C4-2B (cell line): Measurements from ENCODE around the gene ATP2B3.

Experiments used
- H3K27ac ChIP-seq: fragments of 450-650 bp; 2 replicates; pipeline ENCODE4 v1.5.1; 2017
- ZFX ChIP-seq: fragments of 450-650 bp; IDR thresholded peaks from 2 replicates; pipeline ENCODE4 v1.6.1; 2017
- TF ChIP-seq, protein P1 (sequence below): fragments of 450-650 bp; conservative IDR thresholded peaks from 2 replicates; pipeline ENCODE4 v1.5.1; 2017; ENCODE audit warnings: mild to moderate bottlenecking

The ATP2B3 gene

DNA sequence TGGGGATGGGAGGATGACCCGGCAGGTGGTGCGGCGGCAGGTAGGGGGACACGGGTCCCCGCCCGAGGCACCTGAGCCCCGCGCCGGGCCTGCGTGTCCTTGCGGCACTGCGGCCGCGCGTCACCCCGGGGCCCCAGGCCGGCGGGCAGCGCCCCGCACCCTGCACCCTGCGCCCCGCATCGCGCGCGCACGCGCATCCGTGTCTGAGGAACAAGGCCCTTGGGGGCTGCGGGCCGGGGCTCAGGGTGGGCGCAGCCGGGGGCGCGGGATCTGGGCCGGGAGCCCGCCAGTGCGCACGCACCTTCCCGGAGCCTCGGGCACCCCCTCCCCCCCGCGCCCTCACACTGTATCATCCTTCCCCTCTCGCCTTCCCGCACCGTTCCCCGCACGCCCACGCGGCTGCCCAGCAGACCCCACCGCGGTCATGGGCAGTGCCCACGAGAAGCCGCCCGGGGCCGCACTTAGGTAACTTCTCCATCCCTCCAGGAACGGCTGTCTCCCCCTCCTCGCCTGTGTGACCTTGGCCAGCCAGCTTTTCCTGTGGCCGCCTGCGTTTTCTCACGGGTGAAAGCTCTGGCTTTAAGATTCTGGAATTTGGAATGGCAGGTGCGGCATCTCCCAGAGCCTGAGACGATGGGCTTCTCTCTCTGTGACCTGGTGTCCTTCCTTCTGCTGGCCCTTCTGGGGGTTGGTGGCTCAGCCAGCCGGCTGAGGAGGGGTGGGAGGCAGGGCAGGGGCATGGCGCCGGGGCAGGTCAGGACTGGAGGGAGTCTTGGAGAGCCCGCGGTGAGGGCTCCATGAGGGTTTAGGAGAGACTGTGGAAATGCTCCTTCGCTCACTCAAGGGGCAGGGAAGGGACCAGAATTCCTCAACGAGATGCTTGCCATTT, 748 bp downstream of the ATP2B3 start:
- no peak overlapping the region for H3K27ac ChIP-seq
- TF ChIP-seq, protein P1, sequence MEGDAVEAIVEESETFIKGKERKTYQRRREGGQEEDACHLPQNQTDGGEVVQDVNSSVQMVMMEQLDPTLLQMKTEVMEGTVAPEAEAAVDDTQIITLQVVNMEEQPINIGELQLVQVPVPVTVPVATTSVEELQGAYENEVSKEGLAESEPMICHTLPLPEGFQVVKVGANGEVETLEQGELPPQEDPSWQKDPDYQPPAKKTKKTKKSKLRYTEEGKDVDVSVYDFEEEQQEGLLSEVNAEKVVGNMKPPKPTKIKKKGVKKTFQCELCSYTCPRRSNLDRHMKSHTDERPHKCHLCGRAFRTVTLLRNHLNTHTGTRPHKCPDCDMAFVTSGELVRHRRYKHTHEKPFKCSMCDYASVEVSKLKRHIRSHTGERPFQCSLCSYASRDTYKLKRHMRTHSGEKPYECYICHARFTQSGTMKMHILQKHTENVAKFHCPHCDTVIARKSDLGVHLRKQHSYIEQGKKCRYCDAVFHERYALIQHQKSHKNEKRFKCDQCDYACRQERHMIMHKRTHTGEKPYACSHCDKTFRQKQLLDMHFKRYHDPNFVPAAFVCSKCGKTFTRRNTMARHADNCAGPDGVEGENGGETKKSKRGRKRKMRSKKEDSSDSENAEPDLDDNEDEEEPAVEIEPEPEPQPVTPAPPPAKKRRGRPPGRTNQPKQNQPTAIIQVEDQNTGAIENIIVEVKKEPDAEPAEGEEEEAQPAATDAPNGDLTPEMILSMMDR, result no peak
- TF ChIP-seq ZFX, result no peak

DNA sequence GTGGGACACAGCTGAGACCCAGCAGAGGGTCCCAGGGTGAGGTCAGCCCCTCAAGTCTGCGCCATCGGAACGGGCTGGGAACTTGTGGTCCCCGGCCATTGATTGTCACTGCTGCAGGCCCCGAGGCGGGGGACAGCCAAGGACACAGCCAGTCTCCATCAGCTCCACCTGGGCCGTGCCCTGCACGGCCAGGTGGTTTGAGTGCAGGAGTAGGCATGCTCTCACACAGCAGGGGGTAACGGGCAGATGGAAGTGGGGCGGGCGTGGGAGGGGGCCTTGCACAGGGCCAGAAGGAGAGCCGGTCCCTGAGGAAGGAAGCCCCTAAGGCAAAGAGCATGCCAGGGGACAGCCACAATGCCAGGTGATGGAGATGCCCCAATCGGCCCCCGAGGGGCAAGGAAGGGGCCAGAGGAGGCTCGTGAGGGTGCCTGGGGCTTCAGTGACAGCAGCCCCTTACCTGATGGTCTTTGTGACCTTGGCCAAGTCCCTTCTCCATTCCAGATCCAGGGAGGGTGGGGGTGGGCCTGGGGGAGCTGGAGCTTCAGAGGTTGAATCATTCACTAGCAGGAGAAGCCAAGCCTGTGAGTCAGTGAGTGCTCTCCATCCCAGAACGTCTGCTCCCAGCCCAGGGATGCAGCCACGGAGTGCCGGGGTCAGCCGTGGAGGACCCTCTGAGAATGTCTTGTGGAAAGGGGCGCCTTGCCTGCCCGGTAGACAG, 2.3 kb downstream of the ATP2B3 start:
- H3K27ac ChIP-seq, result no peak overlapping the region
- TF ChIP-seq, protein P1, result no peak
- no peak for TF ChIP-seq ZFX

DNA sequence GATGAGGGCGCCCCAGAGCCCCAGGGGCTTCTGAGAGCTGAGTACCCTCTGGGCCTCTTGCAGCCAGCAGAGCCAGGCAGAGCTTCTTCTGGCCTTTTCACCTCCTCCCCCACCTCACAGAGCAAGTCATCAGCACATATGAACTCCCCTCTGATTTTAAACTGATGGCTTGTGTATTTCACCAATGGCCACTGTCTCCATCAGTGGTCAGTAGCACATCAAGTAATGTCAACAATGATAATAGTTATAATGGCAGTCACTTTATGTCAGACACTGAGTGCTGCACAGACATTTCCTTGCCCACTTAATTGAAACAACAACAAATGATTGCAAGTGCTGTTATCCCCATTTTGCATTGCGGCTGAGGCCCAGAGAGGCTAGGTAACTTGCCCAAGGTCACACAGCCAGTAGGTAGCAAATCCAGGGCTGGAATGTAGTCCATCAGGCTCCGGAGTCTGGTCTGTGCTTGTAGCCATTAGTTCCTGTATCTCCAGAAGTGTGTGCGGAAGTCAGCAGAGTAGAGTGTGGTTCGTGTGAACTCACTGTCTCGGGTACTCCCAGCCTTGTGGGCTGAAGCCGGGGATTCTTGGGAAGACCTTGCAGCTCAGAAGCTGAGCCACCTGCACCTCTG, 3.0 kb downstream of the ATP2B3 start:
- no peak overlapping the region for H3K27ac ChIP-seq
- TF ChIP-seq ZFX, result no peak

DNA sequence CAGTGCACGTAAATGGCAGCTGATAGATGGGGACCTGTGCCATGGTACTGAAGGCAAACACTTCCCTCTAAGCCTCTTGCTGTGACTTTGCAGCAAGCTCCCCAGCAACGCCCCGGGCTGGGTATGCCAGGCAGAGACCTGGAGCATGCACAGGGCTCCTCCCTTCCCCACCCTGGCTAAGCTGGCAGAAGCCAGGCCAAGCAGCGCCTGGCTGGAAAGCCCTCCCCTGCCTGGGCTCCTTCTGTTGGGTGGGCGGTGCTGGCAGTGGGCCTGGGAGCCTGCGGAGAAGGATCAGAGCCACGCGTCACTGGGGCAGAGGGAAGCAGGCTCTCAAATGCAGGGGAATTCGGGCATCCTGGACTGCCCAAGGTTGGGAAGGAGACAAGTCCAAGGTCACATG, 3.6 kb downstream of the ATP2B3 start:
- no peak overlapping the region for H3K27ac ChIP-seq
- no peak for TF ChIP-seq ZFX

DNA sequence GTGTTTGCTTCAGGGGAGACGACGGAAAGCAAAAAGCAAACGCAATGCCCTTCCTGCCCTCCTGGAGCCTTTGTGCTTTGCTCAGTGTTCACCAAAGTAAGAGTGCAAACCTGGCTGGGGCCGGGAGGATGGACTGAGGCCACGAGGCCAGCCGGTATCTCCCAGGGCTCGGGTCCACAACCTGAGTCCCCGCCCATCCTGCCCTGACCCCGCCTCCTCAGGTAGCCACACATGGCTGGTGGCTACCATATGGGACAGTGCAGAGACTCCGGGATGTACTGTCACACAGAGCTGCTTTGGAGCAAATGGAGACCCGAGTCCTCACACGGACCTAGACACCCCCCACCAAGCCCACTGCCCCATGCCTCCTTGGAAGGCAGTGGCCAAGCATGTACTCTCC, 4.8 kb downstream of the ATP2B3 start:
- TF ChIP-seq ZFX, result no peak
- TF ChIP-seq, protein P1, result no peak
- no peak overlapping the region for H3K27ac ChIP-seq

DNA sequence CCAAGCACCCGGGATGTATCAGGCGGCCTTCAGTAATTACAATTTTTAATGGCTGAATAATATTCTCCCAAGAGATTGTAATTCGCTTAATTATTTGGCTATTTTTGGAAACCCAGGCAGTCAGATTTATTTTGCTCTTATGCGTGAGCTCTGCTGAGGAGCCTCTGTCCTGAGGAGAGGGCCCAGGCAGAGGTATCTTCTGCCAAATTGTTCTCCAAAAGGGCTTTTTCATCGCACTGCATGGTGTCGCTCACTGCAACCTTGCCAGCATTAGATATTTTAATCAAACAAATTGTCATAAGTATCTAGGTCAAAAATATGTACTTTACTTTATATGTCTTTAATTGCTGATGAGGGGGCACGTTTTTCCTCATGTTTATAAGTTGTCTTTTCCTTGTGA, 5.8 kb downstream of the ATP2B3 start:
- TF ChIP-seq ZFX, result no peak
- TF ChIP-seq, protein P1, result no peak
- H3K27ac ChIP-seq, result no peak overlapping the region

DNA sequence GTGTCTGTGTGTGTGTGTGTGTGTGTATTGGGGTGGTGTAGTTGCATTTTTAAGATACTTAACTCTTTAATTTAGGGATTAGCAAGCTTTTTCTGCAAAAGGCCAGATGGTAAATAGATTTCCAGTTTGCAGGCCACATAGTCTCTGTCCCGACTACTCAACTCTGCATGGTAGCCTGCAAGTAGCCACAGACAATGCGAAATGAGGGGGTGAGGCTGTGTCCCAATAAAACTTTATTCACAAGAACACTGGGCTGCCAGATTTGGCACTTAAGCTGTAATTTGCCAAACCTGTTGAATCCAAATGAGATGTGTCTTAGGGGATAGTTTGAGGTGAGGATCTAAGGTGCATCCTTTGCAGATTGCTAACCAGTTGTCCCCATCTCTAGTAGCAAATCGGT, 6.8 kb downstream of the ATP2B3 start:
- H3K27ac ChIP-seq, result no peak overlapping the region
- TF ChIP-seq, protein P1, result no peak
- TF ChIP-seq ZFX, result no peak

DNA sequence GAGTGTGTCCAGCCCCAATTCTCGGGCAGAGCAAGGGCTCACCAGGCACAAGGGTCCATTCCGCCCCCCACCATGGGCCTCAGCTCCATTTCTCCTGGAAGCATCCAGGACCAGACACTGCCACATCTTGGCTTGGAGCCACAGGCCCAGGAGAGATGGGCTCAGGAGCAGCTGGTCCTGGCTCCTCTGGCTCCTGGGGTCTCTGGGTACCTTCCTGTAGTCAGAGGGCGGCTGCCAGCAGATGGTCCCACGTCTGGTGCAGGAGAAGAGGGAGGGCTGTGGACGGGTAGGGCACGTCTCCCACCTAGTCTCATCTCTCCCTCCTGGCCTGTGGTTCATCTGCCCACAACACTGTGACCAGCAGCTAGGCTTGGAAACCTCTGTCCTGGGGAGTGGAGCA, 8.0 kb downstream of the ATP2B3 start:
- no peak overlapping the region for H3K27ac ChIP-seq
- no peak for TF ChIP-seq ZFX
- TF ChIP-seq, protein P1, result no peak
